Endometrium (tissue), 2 donors: Measurements from ENCODE around the gene RHEBL1.
"Not testable (repeated sequence)": the region's sequence is repeated elsewhere in the genome, so short reads cannot be mapped to it uniquely, and the experiment has no call there.

ENCODE experiments used
- FAIRE-seq: peaks from 2 replicates; lab custom pipeline; 2012; peaks lifted over from hg19 to GRCh38; lab: Jason Lieb, UNC
- donor health status: control.
- donor health status: control.

Gene RHEBL1

GRCh38 chr12:49089821-49090773 is 20.3 kb upstream of the RHEBL1 start:
- no peak for FAIRE-seq

GRCh38 chr12:49088932-49089330 is 19.2 kb upstream of the RHEBL1 start:
- no peak for FAIRE-seq

GRCh38 chr12:49088150-49088931 is 18.6 kb upstream of the RHEBL1 start:
- no peak for FAIRE-seq

- no peak for FAIRE-seq
Measured at GRCh38 chr12:49086116-49086515, 16.3 kb upstream of the RHEBL1 start.

GRCh38 chr12:49084438-49084837 is 14.7 kb upstream of the RHEBL1 start:
- no peak for FAIRE-seq

- FAIRE-seq: no peak
Measured at GRCh38 chr12:49079793-49080192, 10.0 kb upstream of the RHEBL1 start.

- FAIRE-seq: no peak
Measured at GRCh38 chr12:49070971-49071370, 1.2 kb upstream of the RHEBL1 start.

GRCh38 chr12:49068879-49069506 is 786 bp downstream of the RHEBL1 start:
- FAIRE-seq: no peak

GRCh38 chr12:49066120-49066519 is 3.7 kb downstream of the RHEBL1 start:
- no peak for FAIRE-seq

- no peak for FAIRE-seq
Measured at GRCh38 chr12:49064767-49065152, 5.0 kb downstream of the RHEBL1 start.

GRCh38 chr12:49061916-49062315 is 7.9 kb downstream of the RHEBL1 start:
- FAIRE-seq: not testable (repeated sequence)

- FAIRE-seq: no peak
Measured at GRCh38 chr12:49061157-49061650, 8.6 kb downstream of the RHEBL1 start.

GRCh38 chr12:49060237-49061156 is 9.3 kb downstream of the RHEBL1 start, which contains the start of gene KMT2D:
KMT2D (minus strand) TSS chr12:49060794; CDS start chr12:49055324, 5,470 bp downstream.
- FAIRE-seq: no peak

- FAIRE-seq: no peak
Measured at GRCh38 chr12:49059299-49060171, 10.2 kb downstream of the RHEBL1 start.

- no peak for FAIRE-seq
Measured at GRCh38 chr12:49059045-49059298, 10.8 kb downstream of the RHEBL1 start.

GRCh38 chr12:49058366-49059044 is 11.3 kb downstream of the RHEBL1 start:
- FAIRE-seq: no peak

GRCh38 chr12:49057888-49058287 is 11.9 kb downstream of the RHEBL1 start:
- FAIRE-seq: no peak

- FAIRE-seq: no peak
Measured at GRCh38 chr12:49055978-49056754, 13.6 kb downstream of the RHEBL1 start.

- FAIRE-seq: no peak
Measured at GRCh38 chr12:49055092-49055491, 14.7 kb downstream of the RHEBL1 start.
